Left ventricle myocardium inferior (tissue), 1 donor: Measurements from ENCODE around the gene HAVCR1. TPM values are rescaled to one million over a fixed set of nuclear protein-coding genes. Genes with fewer than 3 reads are reported as not detected.
"Not testable (repeated sequence)": the region's sequence is repeated elsewhere in the genome, so short reads cannot be mapped to it uniquely, and the experiment has no call there.

ENCODE experiments used
- DNase-seq: peaks from one replicate; pipeline ENCODE4 v3.0.0-alpha.2; 2020
- H3K27ac ChIP-seq: fragments of 200-600 bp; replicated peaks from 2 replicates; pipeline ENCODE4 v1.8.0; 2021
- H3K27me3 ChIP-seq: fragments of 200-600 bp; 2 replicates; pipeline ENCODE4 v1.8.0; 2021; ENCODE audit warnings: low read depth
- H3K36me3 ChIP-seq: fragments of 200-600 bp; 2 replicates; pipeline ENCODE4 v1.8.0; 2021
- H3K4me1 ChIP-seq: fragments of 200-600 bp; 2 replicates; pipeline ENCODE4 v1.8.0; 2021
- H3K4me3 ChIP-seq: fragments of 200-600 bp; 2 replicates; pipeline ENCODE4 v1.8.0; 2021; ENCODE audit warnings: mild to moderate bottlenecking, moderate library complexity
- H3K9me3 ChIP-seq: fragments of 200-600 bp; replicated peaks from 2 replicates; pipeline ENCODE4 v1.8.0; 2021
- CTCF ChIP-seq: fragments of 200-600 bp; IDR thresholded peaks from 2 replicates; pipeline ENCODE4 v1.8.0; 2021; ENCODE audit warnings: antibody characterized with exemption, mild to moderate bottlenecking, borderline replicate concordance
- intact Hi-C: fragments of 100-400 bp; cut with micrococcal nuclease; formaldehyde crosslinking; loops from one replicate; pipeline ENCODE4 v1.11.0; 2022
- total RNA-seq: library from RNA; stranded (reverse); fragmentation: NEBNext Ultra II Directional; extraction: Animal tissue kit (Norgen Biotek cat#: 25700); gene quantifications from one replicate; pipeline ENCODE4 v1.2.1, GENCODE V29; 2021
- donor health status: DM: no; HTN: yes; CAD: no; lungs with severe emphysema.

Gene HAVCR1
- total RNA-seq, 1 donor from 2014 or later: not detected

- no peak overlapping the region for H3K4me3 ChIP-seq
- H3K9me3 ChIP-seq: no peaks in the 10 kb centered on the region
- no peak for TF ChIP-seq CTCF
These were observed 8.9 kb downstream of the HAVCR1 start for GRCh38 chr5:157050050-157050449.

GRCh38 chr5:157049605-157050004 lies 9.3 kb downstream of the HAVCR1 start:
- intact Hi-C loops: no loop called here
- no peaks in the 10 kb centered on the region for H3K27me3 ChIP-seq
- H3K4me3 ChIP-seq: no peak overlapping the region
- no peak for TF ChIP-seq CTCF
- DNase-seq: no peak
- no peaks in the 10 kb centered on the region for H3K36me3 ChIP-seq
- H3K27ac ChIP-seq: no peak overlapping the region
- no peaks in the 10 kb centered on the region for H3K9me3 ChIP-seq
- H3K4me1 ChIP-seq: peaks cover 3% of the 10 kb centered on the region

More at GRCh38 chr5:157050050-157050449, 8.9 kb downstream of the HAVCR1 start:
- H3K27ac ChIP-seq: no peak overlapping the region
- H3K4me1 ChIP-seq: peaks cover 3% of the 10 kb centered on the region
- intact Hi-C loops: no loop called here
- H3K36me3 ChIP-seq: no peaks in the 10 kb centered on the region
- DNase-seq: no peak
- H3K27me3 ChIP-seq: no peaks in the 10 kb centered on the region

DNA sequence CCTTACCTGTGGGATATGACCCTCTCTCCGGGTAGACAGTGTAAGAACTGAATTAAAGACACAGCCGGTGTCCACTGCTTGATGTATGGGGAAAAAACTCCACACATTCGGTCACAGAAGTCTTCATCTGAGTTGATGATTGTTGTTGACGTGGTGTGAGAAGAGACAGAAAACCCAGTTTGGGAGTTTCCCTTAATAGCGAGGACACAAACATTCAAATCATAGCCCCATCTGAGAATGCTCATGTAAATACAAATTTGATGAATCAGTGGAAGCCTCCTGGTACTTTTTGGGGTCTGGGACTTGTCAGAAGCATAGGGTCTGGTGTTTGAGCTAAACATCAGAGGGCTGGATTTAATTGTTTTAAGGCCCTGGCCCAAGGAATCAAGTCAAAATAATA lies 11.0 kb downstream of the HAVCR1 start:
- Histone ChIP-seq H3K27ac (no peak overlapping the region), H3K9me3 (no peaks in the 10 kb centered on the region), H3K27me3 (no peaks in the 10 kb centered on the region), H3K36me3 (no peaks in the 10 kb centered on the region), H3K4me1 (peaks cover 3% of the 10 kb centered on the region), H3K4me3 (no peak overlapping the region)
- no peak for TF ChIP-seq CTCF
- intact Hi-C loops: no loop called here
- DNase-seq: no peak

DNA sequence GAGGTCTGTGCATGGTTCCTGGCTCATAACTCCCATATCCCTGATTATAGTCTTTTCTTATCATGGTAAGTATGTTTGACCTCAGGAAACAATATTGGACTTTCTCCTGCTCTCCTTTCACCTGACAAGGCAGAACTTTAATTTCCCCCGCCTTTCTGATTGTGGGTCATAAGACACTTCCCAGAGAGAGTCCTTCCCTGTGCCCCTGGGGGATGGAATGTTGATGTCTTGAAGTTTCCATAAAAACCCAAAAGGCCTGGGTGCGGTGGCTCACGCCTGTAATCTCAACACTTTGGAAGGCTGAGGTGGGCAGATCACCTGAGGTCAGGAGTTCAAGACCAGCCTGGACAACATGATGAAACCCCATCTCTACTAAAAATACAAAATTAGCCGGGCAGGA lies 11.9 kb downstream of the HAVCR1 start:
- DNase-seq, H3K9me3 ChIP-seq, H3K36me3 ChIP-seq, H3K27me3 ChIP-seq, H3K4me3 ChIP-seq, H3K4me1 ChIP-seq, H3K27ac ChIP-seq, intact Hi-C loops: not testable (repeated sequence)

DNA sequence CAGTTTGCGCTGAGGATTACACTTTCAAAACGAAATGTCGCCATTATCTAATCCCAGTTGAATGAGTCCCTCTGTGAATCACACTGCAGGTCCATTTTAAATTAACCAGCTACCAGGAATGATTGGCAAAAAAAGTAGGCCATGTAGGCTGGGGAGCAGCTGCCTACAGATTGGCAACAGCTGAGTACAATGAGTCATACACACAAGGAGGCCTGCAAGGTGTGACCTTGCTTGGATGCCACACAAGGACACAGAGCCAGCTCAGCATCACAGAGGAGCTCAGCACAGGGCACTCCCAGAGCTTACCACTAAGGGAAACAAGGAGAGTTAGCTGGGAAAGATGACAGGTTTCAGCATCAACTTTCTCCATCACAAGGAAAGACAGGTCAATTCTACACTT lies 12.9 kb downstream of the HAVCR1 start:
- no peaks in the 10 kb centered on the region for H3K9me3 ChIP-seq
- H3K4me1 ChIP-seq: peaks cover 3% of the 10 kb centered on the region
- intact Hi-C loops: no loop called here
- TF ChIP-seq CTCF: no peak
- peak; percentile 20 for DNase-seq
- H3K27me3 ChIP-seq: no peaks in the 10 kb centered on the region
- peak overlapping the region; percentile 54 for H3K27ac ChIP-seq
- no peak overlapping the region for H3K4me3 ChIP-seq
- no peaks in the 10 kb centered on the region for H3K36me3 ChIP-seq

DNA sequence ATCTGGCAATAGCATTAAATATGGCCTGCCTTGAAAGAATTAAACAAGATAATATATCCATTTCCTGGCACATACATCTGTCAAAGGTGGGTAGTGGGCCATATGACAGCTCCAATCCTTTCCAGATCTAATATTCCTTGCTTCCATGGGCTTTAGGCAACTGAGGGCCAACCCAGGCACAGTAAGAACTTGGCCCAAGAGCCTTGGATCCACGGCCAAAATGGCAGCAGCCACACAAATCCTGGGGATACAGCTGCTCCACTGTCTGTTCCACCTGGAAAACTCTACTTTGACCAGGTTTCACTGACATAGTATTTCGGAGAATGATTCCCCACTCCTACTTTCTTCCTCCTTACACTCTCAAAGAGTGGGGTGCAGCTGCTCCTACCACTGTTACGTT lies 13.3 kb downstream of the HAVCR1 start:
- intact Hi-C loops: no loop called here
- H3K4me1 ChIP-seq: peaks cover 3% of the 10 kb centered on the region
- H3K27ac ChIP-seq: peak overlapping the region; percentile 54

More for the DNA sequence above, 13.3 kb downstream of the HAVCR1 start:
- Histone ChIP-seq H3K4me3 (no peak overlapping the region), H3K9me3 (no peaks in the 10 kb centered on the region), H3K27me3 (no peaks in the 10 kb centered on the region), H3K36me3 (no peaks in the 10 kb centered on the region)
- TF ChIP-seq CTCF: no peak
- DNase-seq: no peak
